HepG2 (cell line): ENCODE measurements around the gene ELAPOR1. TPM values are rescaled to one million over a fixed set of nuclear protein-coding genes. Genes with fewer than 3 reads are reported as not detected.

Source experiments
- ATAC-seq: fragments of 200-7000 bp; cut with Tn5 transposase; 3 replicates; pipeline ENCODE4 v1.9.1; 2020; ENCODE audit warnings: mild to moderate bottlenecking, moderate library complexity
- BruUV-seq: library from RNA; stranded (reverse); fragments of 400-500 nt; replicated peaks from 2 replicates; lab custom pipeline; 2021; lab: Mats Ljungman, UMichigan
- CTCF ChIA-PET: fragments of 300-600 bp; formaldehyde crosslinking; extraction: SDS; loops from one replicate; lab custom pipeline; 2021; ENCODE audit warnings: low total read pairs, inconsistent platforms, low intra/inter-chr PET ratio; lab: Yijun Ruan, JAX
- POLR2A ChIA-PET: fragments of 350-600 bp; sonication (Branson Sonifier 250); formaldehyde crosslinking; loops from one replicate; lab custom pipeline; 2020; ENCODE audit warnings: antibody characterized with exemption, inconsistent platforms; lab: Yijun Ruan, JAX
- DNase-seq: peaks from one replicate; pipeline ENCODE4 v3.0.0-alpha.2; 2015; ENCODE audit warnings: low spot score
- FAIRE-seq: peaks from 3 replicates; lab custom pipeline; 2011; peaks lifted over from hg19 to GRCh38; lab: Jason Lieb, UNC
- H2AFZ ChIP-seq: one replicate; pipeline ENCODE4 v1.6.1; 2011; ENCODE audit warnings: low read length, inconsistent platforms
- H3K27ac ChIP-seq: fragments of 300-600 bp; 3 replicates; pipeline ENCODE4 v1.8.0; 2011; ENCODE audit warnings: mixed run types, mild to moderate bottlenecking, mixed read lengths, low read length, inconsistent platforms; ENCODE audit not compliant: insufficient read depth; ENCODE audit errors: extremely low read length
- H3K27me3 ChIP-seq, 2 experiments: fragments of 200-600 bp in 1 of 2; 2 replicates in 1 of 2; 3 replicates in 1 of 2; pipeline versions ENCODE4 v1.6.0 to v1.8.0; 2011; ENCODE audit warnings: low read length in 2 of 2, mild to moderate bottlenecking in 2 of 2, moderate library complexity in 2 of 2, inconsistent platforms in 1 of 2; ENCODE audit not compliant: insufficient read depth in 2 of 2, control insufficient read depth in 1 of 2
- H3K36me3 ChIP-seq, 2 experiments: fragments of 200-600 bp in 1 of 2; replicated peaks in 1 of 2; 2 replicates in 1 of 2; 3 replicates in 1 of 2; pipeline versions ENCODE4 v1.5.1 to v1.8.0; 2011; ENCODE audit warnings: low read length in 2 of 2, inconsistent platforms in 1 of 2; ENCODE audit not compliant: insufficient read depth in 2 of 2, control insufficient read depth in 1 of 2
- H3K4me1 ChIP-seq: 2 replicates; pipeline ENCODE4 v1.5.1; 2012; ENCODE audit warnings: low read length, inconsistent platforms; ENCODE audit not compliant: insufficient read depth
- H3K4me2 ChIP-seq: 2 replicates; pipeline ENCODE4 v1.6.0; 2011; ENCODE audit warnings: low read depth, low read length, inconsistent platforms
- H3K4me3 ChIP-seq, 3 experiments: fragments of 200-600 bp in 1 of 3; sonication (generic), shearing (Covaris generic) in 1 of 3; replicated peaks in 1 of 3; 2 replicates each; pipeline ENCODE4 v1.5.1; 2011 to 2016; ENCODE audit warnings: low read length in 3 of 3, inconsistent platforms in 2 of 3, low read depth in 2 of 3, mild to moderate bottlenecking in 2 of 3, control low read depth in 1 of 3, mixed read lengths in 1 of 3; ENCODE audit not compliant: insufficient read depth in 1 of 3
- H3K79me2 ChIP-seq: one replicate; pipeline ENCODE4 v1.6.1; 2011; ENCODE audit warnings: low read length, inconsistent platforms; ENCODE audit not compliant: insufficient read depth
- H3K9ac ChIP-seq: 2 replicates; pipeline ENCODE4 v1.6.0; 2011; ENCODE audit warnings: mild to moderate bottlenecking, low read depth, low read length, inconsistent platforms; ENCODE audit not compliant: insufficient read depth
- H3K9me3 ChIP-seq: 2 replicates; pipeline ENCODE4 v1.5.1; 2012; ENCODE audit warnings: mild to moderate bottlenecking, low read length
- H4K20me1 ChIP-seq: 2 replicates; pipeline ENCODE4 v1.6.0; 2011; ENCODE audit warnings: inconsistent platforms, mild to moderate bottlenecking, low read length, moderate library complexity; ENCODE audit not compliant: insufficient read depth
- AGO2 ChIP-seq: fragments of 200-400 bp; formaldehyde crosslinking; optimal IDR thresholded peaks from 2 replicates; pipeline ENCODE3; 2017; ENCODE audit warnings: mild to moderate bottlenecking, low read depth, low read length, moderate library complexity
- BHLHE40 ChIP-seq: IDR thresholded peaks from 2 replicates; pipeline ENCODE4 v1.6.1; 2011; ENCODE audit warnings: low read length, improper control_type of control experiment
- GLI4 ChIP-seq: sonication (generic); formaldehyde crosslinking; IDR thresholded peaks from 2 replicates; pipeline ENCODE4 v1.5.1; 2020; ENCODE audit warnings: missing genetic modification reagents, mild to moderate bottlenecking, moderate library complexity, borderline replicate concordance
- HNF4G ChIP-seq, 2 experiments: sonication (generic) in 1 of 2; formaldehyde crosslinking in 1 of 2; IDR thresholded peaks; 2 replicates each; pipeline versions ENCODE4 v1.4.0 to v1.6.1; 2011 to 2020; ENCODE audit warnings: borderline replicate concordance in 2 of 2, low read depth in 2 of 2, mild to moderate bottlenecking in 2 of 2, low read length in 1 of 2, missing genetic modification reagents in 1 of 2, moderate library complexity in 1 of 2
- PHF21A ChIP-seq: sonication (generic); formaldehyde crosslinking; IDR thresholded peaks from 2 replicates; pipeline ENCODE4 v1.5.0; 2020; ENCODE audit warnings: mild to moderate bottlenecking, missing genetic modification reagents
- RXRB ChIP-seq: IDR thresholded peaks from 2 replicates; pipeline ENCODE4 v1.6.1; 2016; ENCODE audit warnings: borderline replicate concordance, missing genetic modification reagents, missing compliant biosample characterization
- TBP ChIP-seq: sonication (generic); formaldehyde crosslinking; IDR thresholded peaks from 2 replicates; pipeline ENCODE4 v1.5.0; 2020; ENCODE audit warnings: missing genetic modification reagents
- TBX2 ChIP-seq: sonication (generic); formaldehyde crosslinking; IDR thresholded peaks from 2 replicates; pipeline ENCODE4 v1.5.0; 2020; ENCODE audit warnings: missing genetic modification reagents, mild to moderate bottlenecking, borderline replicate concordance
- ZMYM2 ChIP-seq: sonication (generic); formaldehyde crosslinking; IDR thresholded peaks from 2 replicates; pipeline ENCODE4 v1.8.0; 2022; ENCODE audit warnings: mild to moderate bottlenecking, missing genetic modification reagents
- ZNF263 ChIP-seq: sonication (generic); formaldehyde crosslinking; IDR thresholded peaks from 2 replicates; pipeline ENCODE4 v1.4.0; 2020; ENCODE audit warnings: missing genetic modification reagents
- ZNF580 ChIP-seq: IDR thresholded peaks from 2 replicates; pipeline ENCODE4 v1.6.1; 2016; ENCODE audit warnings: low read depth, borderline replicate concordance
- ZNF605 ChIP-seq: sonication (generic); formaldehyde crosslinking; IDR thresholded peaks from 2 replicates; pipeline ENCODE4 v1.8.0; 2022; ENCODE audit warnings: mild to moderate bottlenecking, missing genetic modification reagents
- ZNF660 ChIP-seq: sonication (generic); formaldehyde crosslinking; IDR thresholded peaks from 2 replicates; pipeline ENCODE4 v1.5.1; 2020; ENCODE audit warnings: mild to moderate bottlenecking, low read depth, missing genetic modification reagents, borderline replicate concordance
- ZNF674 ChIP-seq: sonication (generic); formaldehyde crosslinking; IDR thresholded peaks from 2 replicates; pipeline ENCODE4 v1.5.0; 2020; ENCODE audit warnings: low read depth, mild to moderate bottlenecking, missing genetic modification reagents
- WGBS: methylation state at CpG from one replicate; pipeline ENCODE4 v1.1.6; 2017; ENCODE audit warnings: low lambda C conversion rate; 5-methylcytosine and 5-hydroxymethylcytosine counted together
- in situ Hi-C: cut with HindIII; loops from 2 replicates; pipeline ENCODE4 v1.10.0; 2017; ENCODE audit warnings: low pct_unique_long_range_greater_than_20kb; ENCODE audit not compliant: extremely low pct_ligation_motif_present
- intact Hi-C: fragments of 100-400 bp; cut with micrococcal nuclease; formaldehyde crosslinking; loops from one replicate; pipeline ENCODE4 v1.10.0; 2022; ENCODE audit not compliant: unreplicated experiment
- polyA plus RNA-seq, 8 experiments: library from polyadenylated mRNA; depleted of rRNA in 3 of 8; stranded (reverse) in 7 of 8; unstranded in 1 of 8; fragments of >200 nt; fragmentation: Illumina TruSeq in 4 of 8; extraction: Trizol in 4 of 8; gene quantifications; 2 replicates each; pipeline versions ENCODE4 v1.2.1 to v1.2.3, GENCODE V29; 2011 to 2016; ENCODE audit warnings: low read depth in 4 of 8, missing spikeins in 1 of 8, mixed read lengths in 1 of 8; ENCODE audit not compliant: insufficient read depth in 1 of 8
- total RNA-seq, 5 experiments: library from RNA; depleted of rRNA; stranded (reverse); fragments of >200 nt; fragmentation: Illumina TruSeq; extraction: Trizol; gene quantifications; 2 replicates each; pipeline ENCODE4 v1.2.3, GENCODE V29; 2016; ENCODE audit warnings: low read depth in 1 of 5
- TF ChIP-seq, protein P1 (sequence below): sonication (generic); formaldehyde crosslinking; IDR thresholded peaks from 2 replicates; pipeline ENCODE4 v1.4.0; 2020; ENCODE audit warnings: mild to moderate bottlenecking, missing genetic modification reagents, borderline replicate concordance
- TF ChIP-seq, protein P2 (sequence below): sonication (generic); formaldehyde crosslinking; IDR thresholded peaks from 2 replicates; pipeline ENCODE4 v1.4.0; 2020; ENCODE audit warnings: missing genetic modification reagents; ENCODE audit errors: not compliant biosample characterization

Gene ELAPOR1
- total and polyA plus RNA-seq, 2 of the 13 experiments (the other 11 are each of a cell fraction or from before 2014, with no cell fraction given): 0.13 to 0.20 TPM

DNA sequence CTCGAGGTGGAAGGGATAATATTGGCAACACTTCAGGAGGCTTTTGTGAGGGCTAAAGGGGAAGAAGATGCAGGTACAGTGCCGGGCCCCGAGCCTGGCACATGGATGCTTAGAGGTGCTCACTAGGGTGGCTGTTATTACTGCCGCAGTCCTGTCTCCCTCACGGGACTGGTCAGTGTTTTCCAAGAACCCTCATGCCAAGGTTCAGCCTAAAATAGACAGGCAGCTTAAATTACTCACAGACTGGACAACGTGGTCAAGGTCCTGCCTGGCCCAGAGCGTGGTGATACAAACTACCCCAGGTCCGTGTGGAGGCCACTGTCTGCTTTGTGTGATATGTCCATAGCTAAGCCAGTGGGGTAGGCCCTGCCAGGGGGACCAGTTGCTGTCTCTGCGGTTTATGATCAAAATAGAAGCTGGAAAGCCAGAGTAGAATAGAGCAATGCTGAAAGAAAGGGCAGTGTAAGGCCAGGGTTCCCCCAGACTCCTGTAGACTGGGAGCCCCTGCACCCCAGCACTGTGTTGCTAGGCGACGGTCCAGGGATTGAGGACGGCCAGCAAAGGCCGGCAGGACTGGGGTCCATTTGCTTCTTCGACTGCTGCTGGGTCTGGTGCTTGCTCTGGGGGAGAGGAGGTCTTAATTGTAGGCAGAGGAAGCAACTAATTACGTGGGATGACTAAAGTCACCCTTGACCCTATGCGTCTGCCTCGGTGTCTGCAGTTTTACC, 36.1 kb downstream of the ELAPOR1 start:
- H3K79me2 ChIP-seq: no peaks in the 10 kb centered on the region
- peak overlapping the region; percentile 45 for H3K27ac ChIP-seq
- peak overlapping the region; percentile 5 to 65 (median 35); a peak in 4 of 6 replicates for H3K4me3 ChIP-seq
- BruUV-seq: no TSS peak
- CTCF ChIA-PET: no interaction called here
- peaks cover 57% of the 10 kb centered on the region for H3K4me1 ChIP-seq
- H3K27me3 ChIP-seq: no peaks in the 10 kb centered on the region
- FAIRE-seq (peak; percentile 54), ATAC-seq (peak; percentile 88), DNase-seq (peak; percentile 47)
- no peaks in the 10 kb centered on the region for H3K36me3 ChIP-seq
- POLR2A ChIA-PET: interaction anchor here (0.8 to 1.8 kb wide), 6 partner anchors 8 to 74 kb away, joined by 3 to 5 read pairs (median 4); partner anchors contain the start of gene TAF13
- H3K4me2 ChIP-seq: peak overlapping the region; percentile 83
- in situ Hi-C loops: no loop called here
- H3K9me3 ChIP-seq: no peaks in the 10 kb centered on the region
- no peaks in the 10 kb centered on the region for H4K20me1 ChIP-seq
- 0 out of 2 replicates have a peak overlapping the region, but pooled peaks have one; percentile 44 for H3K9ac ChIP-seq
- WGBS: 6% methylated on average over 16 of the region's 17 CpGs
- peak overlapping the region; percentile 61 for H2AFZ ChIP-seq
- intact Hi-C loops: loop anchor here (2.0 kb wide), 1 partner anchor 41 kb away; no protein-coding TSS in a partner anchor
- TF ChIP-seq GLI4 (CRISPR knock-in tag) (peak; percentile 35; the same call in 1 of the 2 replicates), RXRB (CRISPR knock-in tag) (no peak), BHLHE40 (no peak), ZNF580 (CRISPR knock-in tag) (no peak), ZMYM2 (CRISPR knock-in tag) (0 out of 2 replicates have a peak, but pooled peaks have one; percentile 28), ZNF660 (CRISPR knock-in tag) (no peak), AGO2 (no peak), PHF21A (CRISPR knock-in tag) (peak; percentile 77), ZNF263 (CRISPR knock-in tag) (peak; percentile 49), ZNF674 (no peak), TBP (CRISPR knock-in tag) (no peak), ZNF605 (CRISPR knock-in tag) (0 out of 2 replicates have a peak, but pooled peaks have one; percentile 32), HNF4G (IDR thresholded peaks at IDR 0.05; ENCODE audit: borderline replicate concordance, low read depth, low read length) (no peak), HNF4G (CRISPR knock-in tag; IDR thresholded peaks at IDR 0.05; ENCODE audit: borderline replicate concordance, low read depth) (0 out of 2 replicates have a peak, but pooled peaks have one; percentile 24), TBX2 (CRISPR knock-in tag) (peak; percentile 64)
- TF ChIP-seq, protein P1, sequence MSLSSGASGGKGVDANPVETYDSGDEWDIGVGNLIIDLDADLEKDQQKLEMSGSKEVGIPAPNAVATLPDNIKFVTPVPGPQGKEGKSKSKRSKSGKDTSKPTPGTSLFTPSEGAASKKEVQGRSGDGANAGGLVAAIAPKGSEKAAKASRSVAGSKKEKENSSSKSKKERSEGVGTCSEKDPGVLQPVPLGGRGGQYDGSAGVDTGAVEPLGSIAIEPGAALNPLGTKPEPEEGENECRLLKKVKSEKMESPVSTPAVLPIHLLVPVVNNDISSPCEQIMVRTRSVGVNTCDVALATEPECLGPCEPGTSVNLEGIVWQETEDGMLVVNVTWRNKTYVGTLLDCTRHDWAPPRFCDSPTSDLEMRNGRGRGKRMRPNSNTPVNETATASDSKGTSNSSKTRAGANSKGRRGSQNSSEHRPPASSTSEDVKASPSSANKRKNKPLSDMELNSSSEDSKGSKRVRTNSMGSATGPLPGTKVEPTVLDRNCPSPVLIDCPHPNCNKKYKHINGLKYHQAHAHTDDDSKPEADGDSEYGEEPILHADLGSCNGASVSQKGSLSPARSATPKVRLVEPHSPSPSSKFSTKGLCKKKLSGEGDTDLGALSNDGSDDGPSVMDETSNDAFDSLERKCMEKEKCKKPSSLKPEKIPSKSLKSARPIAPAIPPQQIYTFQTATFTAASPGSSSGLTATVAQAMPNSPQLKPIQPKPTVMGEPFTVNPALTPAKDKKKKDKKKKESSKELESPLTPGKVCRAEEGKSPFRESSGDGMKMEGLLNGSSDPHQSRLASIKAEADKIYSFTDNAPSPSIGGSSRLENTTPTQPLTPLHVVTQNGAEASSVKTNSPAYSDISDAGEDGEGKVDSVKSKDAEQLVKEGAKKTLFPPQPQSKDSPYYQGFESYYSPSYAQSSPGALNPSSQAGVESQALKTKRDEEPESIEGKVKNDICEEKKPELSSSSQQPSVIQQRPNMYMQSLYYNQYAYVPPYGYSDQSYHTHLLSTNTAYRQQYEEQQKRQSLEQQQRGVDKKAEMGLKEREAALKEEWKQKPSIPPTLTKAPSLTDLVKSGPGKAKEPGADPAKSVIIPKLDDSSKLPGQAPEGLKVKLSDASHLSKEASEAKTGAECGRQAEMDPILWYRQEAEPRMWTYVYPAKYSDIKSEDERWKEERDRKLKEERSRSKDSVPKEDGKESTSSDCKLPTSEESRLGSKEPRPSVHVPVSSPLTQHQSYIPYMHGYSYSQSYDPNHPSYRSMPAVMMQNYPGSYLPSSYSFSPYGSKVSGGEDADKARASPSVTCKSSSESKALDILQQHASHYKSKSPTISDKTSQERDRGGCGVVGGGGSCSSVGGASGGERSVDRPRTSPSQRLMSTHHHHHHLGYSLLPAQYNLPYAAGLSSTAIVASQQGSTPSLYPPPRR: no peak
- TF ChIP-seq, protein P2, sequence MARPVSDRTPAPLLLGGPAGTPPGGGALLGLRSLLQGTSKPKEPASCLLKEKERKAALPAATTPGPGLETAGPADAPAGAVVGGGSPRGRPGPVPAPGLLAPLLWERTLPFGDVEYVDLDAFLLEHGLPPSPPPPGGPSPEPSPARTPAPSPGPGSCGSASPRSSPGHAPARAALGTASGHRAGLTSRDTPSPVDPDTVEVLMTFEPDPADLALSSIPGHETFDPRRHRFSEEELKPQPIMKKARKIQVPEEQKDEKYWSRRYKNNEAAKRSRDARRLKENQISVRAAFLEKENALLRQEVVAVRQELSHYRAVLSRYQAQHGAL: no peak
